Colon (tissue), 2 donors: Measurements from ENCODE around the gene SERPINF2.
"Not testable (repeated sequence)": the region's sequence is repeated elsewhere in the genome, so short reads cannot be mapped to it uniquely, and the experiment has no call there.

Experiments
- FAIRE-seq: peaks from 2 replicates; lab custom pipeline; 2012; peaks lifted over from hg19 to GRCh38; lab: Jason Lieb, UNC
- donor health status: control.
- donor health status: control.

SERPINF2 gene

GRCh38 chr17:1742371-1743087 lies at the start of gene SERPINF2:
SERPINF2 (plus strand) TSS chr17:1742871; CDS start chr17:1744996, 2,125 bp downstream.
- no peak for FAIRE-seq

- no peak for FAIRE-seq
Observed at GRCh38 chr17:1693339-1693738, 49.3 kb upstream of the SERPINF2 start.

- FAIRE-seq = no peak
Observed at GRCh38 chr17:1695365-1695764, 47.3 kb upstream of the SERPINF2 start.

- no peak for FAIRE-seq
Observed at GRCh38 chr17:1697681-1698080, 45.0 kb upstream of the SERPINF2 start.

GRCh38 chr17:1699891-1700290 lies 42.8 kb upstream of the SERPINF2 start:
- not testable (repeated sequence) for FAIRE-seq

GRCh38 chr17:1703063-1703462 lies 39.6 kb upstream of the SERPINF2 start:
- no peak for FAIRE-seq

- no peak for FAIRE-seq
Observed at GRCh38 chr17:1705004-1705403, 37.7 kb upstream of the SERPINF2 start.

GRCh38 chr17:1707107-1707506 lies 35.6 kb upstream of the SERPINF2 start:
- no peak for FAIRE-seq

GRCh38 chr17:1708791-1709346 lies 33.8 kb upstream of the SERPINF2 start:
- FAIRE-seq = not testable (repeated sequence)

GRCh38 chr17:1709403-1709951 lies 33.2 kb upstream of the SERPINF2 start:
- FAIRE-seq = no peak

GRCh38 chr17:1709971-1710806 lies 32.5 kb upstream of the SERPINF2 start, which contains the start of gene TLCD2:
TLCD2 (minus strand) TSS chr17:1710377; CDS start chr17:1710242, 135 bp downstream.
- no peak for FAIRE-seq

GRCh38 chr17:1710807-1711553 lies 31.7 kb upstream of the SERPINF2 start:
- FAIRE-seq = no peak

GRCh38 chr17:1711804-1712203 lies 30.9 kb upstream of the SERPINF2 start:
- no peak for FAIRE-seq

GRCh38 chr17:1712271-1712670 lies 30.4 kb upstream of the SERPINF2 start:
- FAIRE-seq = no peak

- FAIRE-seq = no peak
Observed at GRCh38 chr17:1713160-1713877, 29.4 kb upstream of the SERPINF2 start.

- FAIRE-seq = no peak
Observed at GRCh38 chr17:1713878-1714426, 28.7 kb upstream of the SERPINF2 start.

GRCh38 chr17:1714427-1714979 lies 28.2 kb upstream of the SERPINF2 start:
- no peak for FAIRE-seq

- no peak for FAIRE-seq
Observed at GRCh38 chr17:1714980-1715802, 27.5 kb upstream of the SERPINF2 start.

GRCh38 chr17:1715803-1716075 lies 26.9 kb upstream of the SERPINF2 start:
- no peak for FAIRE-seq
